NCI-H146 (cell line): ENCODE data around the gene CACNA1H.
"Not testable (repeated sequence)": the region's sequence is repeated elsewhere in the genome, so short reads cannot be mapped to it uniquely, and the experiment has no call there.

Experiments used
- DNase-seq: peaks from one replicate; lab custom pipeline; 2025; lab: John Stamatoyannopoulos, UW

CACNA1H gene

DNA sequence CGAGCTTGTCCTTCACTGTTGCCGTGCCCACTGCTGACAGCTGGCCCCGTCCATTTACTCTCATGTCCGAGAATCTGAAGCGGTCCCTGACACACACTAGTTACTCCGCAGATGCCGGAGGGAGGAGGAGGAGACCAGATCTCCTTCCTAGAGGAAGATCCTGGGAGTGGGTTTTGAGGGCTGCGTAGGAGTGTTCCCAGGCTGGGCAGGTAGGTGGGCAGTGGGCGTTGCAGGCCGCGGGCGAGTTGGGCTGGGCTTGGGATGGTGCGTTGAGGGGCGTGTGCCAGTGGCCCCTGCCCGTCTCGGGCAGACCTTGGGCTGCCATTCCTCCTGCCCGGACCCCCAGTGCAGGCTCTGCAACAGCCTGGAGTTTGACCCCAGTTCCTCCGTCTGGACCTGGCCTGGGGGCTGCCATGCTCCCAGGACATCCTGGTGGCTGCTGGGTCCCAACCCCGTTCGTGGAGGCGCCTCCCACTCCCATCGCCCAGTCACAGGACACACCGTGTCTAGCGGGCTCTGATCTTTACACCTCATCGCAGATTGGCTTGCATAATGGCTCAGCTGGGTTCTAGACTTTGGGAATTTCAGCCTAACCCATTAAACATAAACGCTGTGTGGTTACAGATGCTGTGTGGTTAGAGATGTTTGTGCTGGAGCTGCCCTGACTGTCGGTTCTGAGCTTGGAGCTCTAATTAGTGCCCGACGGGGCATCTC is 22.8 kb downstream of the CACNA1H start:
- DNase-seq = no peak

DNA sequence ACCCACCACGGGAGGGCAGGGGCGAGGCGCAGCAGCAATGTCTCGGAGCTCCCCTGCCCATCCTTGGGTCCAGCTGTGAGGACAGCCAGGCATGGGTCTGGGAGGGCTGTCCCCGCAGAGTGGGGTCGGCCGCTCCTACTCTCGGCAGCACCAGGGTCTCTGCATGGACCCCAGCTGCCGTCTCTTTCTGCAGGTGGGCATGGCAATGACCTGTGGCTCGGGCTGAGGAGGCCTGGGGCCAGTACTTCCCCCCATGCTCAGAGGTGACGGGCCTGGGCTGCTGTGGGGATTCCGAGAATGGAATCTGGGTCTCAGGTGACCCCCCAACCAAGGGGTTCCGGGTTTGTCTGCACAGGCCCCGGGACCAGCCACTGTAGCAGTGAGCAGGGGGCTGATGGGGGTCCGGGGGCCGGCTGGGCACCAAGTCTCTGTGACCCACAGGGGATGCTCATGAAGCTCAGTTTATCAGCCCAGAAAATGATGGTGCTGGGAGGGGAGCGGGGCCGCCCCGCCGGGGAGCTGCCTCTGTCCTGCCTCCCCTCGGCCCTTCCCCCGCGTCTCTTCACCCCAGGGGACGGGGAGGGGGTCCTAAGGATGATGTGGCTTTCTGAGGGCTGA is 23.5 kb downstream of the CACNA1H start:
- DNase-seq = no peak

DNA sequence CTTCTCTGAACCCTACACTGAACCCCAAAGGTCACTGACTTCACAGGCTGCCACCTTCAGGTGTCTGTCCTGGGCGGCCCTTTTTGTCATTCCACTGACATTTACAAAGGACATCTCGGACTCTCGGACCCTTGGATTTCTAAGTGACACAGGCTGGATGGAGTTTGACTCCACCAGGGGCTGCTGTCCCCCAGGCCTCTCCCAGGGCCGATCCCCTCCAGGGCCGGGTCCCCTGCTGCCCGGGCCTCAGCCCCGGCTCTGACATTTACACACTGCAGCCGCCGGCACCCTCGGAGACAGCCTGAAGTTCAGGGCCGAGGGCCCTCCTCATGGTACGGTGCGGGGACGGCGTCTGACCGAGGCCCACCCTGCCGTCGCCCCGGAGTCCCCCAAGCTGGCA is 24.1 kb downstream of the CACNA1H start:
- no peak for DNase-seq

DNA sequence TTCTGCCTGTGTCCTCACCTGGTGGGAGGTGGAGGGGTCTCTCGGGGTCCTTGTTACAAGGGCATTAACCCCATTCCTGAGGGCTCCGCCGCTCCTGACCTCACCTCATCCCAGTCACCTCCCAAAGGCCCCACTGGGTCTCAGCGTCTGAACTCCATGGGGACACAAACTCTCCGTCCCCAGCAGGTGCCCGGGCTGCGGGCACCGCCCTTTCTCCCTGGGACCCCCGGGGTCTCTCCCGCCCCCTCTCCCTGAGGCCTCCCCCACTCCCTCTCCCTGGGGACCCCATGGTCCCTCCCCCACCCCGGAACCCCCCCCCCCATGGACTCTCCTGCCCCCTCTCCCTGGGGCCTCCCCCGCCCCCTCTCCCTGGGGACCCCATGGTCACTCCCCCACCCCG is 24.8 kb downstream of the CACNA1H start:
- DNase-seq = no peak

DNA sequence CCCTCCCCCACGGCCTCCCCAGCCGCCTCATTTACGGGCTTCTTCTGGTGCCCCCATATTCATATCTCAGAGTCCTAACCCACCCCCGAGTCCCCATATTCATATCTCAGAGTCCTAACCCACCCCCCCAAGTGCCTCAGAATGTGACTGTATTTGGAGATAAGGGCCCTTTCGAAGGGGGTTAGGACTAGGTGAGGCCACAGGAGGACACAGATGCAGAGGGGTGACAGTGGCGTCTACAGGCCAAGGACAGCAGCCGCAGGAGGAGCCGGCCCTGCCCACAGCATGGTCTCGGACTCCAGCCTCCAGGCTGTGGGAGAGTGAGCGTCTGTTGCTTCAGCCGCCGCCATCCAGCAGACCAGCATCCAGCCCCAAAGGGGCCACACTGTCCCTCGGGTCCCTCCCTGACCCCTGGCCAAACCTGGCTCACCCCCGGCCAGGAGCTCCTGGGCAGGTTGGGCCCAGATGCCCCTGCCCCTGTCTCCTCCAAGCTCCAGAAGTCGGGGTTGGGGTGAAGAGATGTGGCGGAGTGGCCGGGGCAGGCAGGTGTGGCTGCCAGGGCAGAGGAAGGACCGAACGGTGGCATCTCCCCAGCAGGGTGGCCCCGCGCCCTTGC is 25.5 kb downstream of the CACNA1H start:
- DNase-seq = no peak

DNA sequence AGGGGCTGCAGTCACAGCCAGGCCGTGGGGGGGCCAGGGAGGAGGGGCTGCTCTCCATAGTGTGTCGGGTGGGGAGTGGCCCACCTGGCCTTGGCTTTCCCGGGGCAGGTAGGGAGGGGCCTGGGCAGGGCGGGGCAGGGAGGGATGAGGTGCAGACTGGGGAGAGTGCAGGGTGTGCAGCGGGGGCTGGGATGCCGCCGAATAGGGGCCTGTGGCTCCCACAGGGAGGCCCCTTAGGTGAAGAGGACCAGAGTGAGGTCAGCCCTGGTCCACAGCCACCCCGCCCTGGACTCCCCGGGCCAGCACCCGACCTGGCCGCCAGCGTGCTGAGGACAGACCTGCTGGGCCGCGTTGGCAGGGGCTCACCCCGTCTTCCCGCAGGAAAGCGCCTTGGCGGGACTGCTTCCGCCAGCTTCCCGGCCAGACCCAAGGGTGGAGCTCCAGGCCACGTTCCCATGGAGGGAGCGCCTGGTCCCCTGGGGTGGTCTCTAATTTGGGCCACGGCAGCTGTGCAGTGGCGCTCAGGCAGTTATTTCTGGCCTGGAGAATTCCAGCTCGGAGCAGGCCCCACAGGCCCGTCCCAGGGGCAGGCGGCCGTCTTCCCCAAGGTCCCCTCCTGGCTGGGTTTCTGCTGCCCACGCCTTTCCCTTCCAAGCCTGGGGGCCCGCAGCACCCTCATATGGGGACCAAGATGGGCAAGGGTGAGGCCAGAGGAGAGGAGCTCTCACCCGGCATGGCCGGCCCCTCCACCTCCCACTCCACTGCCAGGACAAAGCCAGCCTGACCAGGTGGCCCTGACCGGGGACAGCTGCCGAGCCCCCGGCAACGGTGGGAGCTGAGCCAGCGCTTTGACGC is 27.9 kb downstream of the CACNA1H start:
- no peak for DNase-seq

DNA sequence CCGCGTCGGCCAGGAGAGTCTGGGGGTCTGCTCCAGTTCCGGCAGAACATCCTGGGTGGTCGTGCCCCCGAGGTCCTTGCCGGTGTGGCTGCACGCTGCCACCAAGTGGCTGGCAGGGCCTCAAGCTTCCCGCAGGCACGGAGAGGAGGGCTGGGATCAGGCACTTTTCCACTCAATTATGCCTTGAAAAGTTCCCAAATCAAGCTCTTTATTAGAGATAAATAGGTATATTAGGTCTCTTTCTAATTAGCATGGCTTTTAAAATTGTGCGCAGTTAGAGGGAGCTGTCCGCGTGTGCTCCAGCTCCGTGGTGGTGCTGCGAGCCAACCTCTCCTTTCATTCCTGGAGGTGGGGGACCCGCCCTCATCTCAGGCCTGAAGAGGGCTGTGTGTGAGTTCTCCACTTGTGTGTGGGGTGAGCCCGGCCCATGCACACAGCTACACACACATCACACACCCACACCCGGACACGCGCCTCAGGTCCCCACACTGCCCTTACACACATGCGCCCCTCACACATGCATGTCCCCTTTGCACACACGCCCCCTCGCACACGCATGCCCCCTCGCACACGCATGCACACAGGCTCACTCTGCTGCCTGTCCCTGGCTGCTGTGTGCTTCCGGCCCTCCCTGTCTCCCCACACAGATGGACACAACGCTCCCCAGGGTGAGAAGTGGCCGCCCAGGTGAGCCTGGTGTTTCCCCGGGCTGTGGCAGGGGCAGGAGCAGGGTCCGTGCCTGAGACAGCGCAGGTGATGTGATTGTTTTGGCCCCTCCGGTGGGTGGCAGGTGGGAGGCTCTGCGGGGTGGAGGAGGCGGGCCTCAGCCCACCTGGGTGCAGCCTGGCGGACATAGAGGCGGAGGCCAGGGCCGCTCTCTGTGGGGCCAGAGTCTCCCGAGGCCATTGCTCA is 28.8 kb downstream of the CACNA1H start:
- DNase-seq = peak; percentile 40

DNA sequence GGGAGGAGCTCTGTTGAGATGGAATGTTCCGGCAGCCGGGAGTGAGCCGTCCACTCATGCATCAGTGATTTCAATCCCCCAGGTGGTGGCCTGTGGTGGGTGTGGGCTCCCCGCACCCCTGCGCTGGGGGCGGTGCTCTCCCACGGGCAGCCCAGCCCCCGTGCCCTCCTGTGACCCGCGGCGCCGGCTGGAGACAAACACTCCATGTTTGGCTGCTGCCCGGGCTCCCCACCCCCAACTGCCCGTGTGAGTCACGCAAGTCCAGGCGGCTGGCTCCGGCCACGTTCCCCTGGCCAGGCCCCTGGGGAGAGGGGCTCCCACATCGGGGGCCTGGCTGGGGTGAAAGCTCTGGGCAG is 29.4 kb downstream of the CACNA1H start:
- DNase-seq = peak; percentile 40

DNA sequence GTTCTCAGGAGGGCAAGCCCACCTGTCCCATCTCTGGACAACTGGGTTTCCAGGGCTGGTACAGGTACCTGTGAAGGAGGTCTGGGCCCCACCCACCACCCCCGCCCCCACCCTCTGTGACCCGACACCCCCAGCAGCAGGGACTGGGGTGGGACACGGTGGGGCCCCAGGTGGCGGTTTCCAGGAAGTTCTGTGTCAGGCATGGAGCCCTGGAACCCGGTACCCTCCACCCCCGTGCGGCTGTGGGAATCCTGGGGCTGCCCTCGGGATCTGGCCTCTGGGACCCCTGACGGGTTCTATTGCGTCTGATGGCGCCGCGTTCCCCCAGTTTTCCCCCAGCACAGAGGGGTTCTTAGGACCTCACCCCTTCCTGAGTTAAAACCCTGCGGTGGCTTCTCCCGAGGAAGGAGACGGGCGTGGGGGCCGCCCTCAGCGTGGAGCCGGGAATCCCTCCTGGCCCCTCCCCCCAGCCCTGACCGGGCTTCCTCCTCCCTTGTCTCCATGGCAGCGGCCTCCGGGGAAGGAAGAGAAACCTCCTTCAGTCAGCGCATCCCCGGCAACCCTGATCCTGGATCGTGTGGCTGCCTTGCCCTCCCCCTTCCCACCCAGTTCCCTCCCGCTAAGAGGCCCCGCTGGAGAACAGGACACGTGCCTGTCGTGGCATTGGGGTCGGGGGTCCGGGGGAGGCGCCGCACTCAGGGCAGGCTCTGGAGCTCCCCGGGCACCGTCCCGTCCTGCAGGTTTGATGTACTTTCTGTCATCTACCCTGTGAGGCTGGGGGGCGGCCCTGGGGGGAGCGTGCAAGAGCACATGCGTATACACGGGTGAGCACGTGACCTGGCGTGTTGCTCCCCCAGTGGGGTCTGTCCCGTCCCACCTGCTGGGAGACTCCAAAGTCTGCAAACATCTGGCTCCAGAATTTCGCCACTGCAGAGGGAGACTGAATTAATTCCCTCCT is 30.3 kb downstream of the CACNA1H start:
- peak; percentile 15 for DNase-seq

DNA sequence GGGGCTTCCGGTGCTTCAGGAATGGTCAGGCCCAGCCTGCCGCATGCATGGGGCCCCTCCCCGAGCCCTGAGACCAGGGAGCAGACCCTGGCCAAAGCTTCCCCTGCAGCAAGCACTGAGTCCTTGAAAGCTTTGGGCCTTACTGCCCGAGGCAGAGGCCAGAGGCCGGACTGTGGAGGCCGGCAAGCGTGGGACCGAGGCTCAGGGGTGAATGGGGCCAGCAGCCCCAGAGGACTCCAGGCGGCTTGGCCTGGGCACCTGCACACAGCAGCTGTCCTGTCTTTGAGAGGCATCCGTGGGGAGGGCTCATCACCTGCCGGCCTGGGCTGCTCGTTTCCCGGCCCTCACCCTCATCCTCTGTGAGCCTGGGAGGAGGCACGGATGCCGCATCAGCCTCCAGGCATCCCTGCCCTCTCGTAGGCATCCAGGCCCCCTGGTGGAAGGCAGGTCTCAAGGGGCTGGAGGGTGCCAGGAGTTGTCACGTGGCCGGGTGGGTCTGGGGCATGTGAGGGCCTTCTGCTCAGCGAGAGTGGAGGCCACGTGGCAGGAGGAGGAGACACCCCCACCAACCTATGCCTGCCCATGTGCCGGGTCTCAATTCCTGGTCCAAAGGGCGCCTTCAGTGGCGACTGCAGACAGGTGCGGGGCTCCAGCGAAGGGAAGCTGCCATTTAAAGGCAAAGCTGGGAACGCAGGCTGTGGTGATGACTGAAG is 31.4 kb downstream of the CACNA1H start:
- no peak for DNase-seq

DNA sequence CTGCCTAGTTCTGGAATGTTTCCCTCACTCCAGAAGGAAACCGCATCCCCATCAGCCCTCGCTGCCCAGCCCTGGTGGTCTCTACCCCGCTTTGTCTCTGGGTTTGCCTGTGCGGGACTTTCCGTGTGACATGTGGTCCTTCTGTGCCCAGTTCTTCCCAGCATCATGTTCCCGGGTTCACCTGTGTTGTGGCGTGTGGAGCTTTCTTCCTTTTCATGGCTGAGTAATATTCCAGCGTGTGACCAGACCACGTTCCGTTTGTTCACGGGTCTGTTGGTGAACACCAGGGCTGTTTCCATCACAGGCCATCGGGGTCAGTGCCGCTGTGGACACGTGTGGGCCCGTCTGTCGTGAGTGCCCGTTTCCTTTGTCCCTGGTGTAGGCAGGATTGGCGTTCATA is 32.1 kb downstream of the CACNA1H start:
- no peak for DNase-seq

DNA sequence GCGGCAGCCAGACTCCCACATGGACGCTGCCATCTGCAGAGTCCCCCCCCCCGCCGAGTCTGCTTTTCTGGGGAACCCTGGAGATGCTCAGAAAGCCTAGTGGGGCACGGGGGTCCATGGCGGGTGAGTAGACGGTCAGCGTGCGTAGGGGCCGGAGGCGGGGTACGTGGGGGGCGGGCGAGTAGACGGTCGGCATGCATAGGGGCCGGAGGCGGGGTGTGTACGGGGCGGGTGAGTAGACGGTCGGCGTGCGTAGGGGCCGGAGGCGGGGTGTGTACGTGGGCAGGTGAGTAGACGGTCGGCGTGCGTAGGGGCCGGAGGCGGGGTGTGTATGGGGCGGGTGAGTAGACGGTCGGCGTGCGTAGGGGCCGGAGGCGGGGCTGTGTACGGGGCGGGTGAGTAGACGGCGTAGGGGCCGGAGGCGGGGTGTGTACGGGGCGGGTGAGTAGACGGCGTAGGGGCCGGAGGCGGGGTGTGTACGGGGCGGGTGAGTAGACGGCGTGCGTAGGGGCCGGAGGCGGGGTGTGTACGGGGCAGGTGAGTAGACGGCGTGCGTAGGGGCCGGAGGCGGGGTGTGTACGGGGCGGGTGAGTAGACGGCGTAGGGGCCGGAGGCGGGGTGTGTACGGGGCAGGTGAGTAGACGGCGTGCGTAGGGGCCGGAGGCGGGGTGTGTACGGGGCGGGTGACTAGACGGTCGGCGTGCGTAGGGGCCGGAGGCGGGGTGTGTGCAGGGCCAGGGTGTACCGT is 32.7 kb downstream of the CACNA1H start:
- DNase-seq = not testable (repeated sequence)

DNA sequence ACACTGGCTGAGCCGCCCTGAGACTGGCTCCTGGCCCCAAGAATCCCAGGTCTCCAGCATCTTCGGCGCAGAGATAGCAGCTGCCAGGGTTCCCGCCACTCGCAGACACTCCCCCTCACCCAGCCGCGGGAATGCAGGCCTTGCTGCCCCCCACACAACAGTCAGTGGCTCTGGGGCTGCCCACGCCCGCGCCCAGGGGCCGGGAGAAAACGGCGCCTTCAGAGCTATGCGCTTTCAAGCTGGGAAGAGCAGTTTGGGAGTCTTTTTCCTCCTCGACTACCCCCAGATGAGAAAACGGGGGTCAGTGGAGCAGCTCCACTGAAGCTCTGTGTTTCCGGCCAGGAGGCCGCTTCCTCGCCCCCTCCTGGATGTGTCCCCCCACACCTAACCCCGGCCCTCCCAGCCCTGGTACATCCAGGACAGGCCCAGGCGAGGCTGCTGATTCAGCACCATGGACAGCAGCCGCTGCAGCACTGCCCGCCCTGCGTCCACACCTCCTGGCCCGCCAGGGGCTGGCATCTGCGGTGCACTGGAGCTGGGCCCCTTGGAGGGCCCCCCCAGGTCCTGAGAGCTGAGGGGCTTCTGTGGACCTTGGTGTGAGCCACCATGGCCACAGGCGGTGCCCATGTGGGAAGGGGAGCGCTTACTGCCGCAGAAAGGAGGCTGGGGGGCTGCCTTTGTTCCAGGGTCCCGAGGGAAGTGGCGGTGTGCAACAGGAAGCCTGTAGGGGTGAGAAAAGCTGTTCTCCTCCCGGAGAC is 35.7 kb downstream of the CACNA1H start:
- DNase-seq = no peak

DNA sequence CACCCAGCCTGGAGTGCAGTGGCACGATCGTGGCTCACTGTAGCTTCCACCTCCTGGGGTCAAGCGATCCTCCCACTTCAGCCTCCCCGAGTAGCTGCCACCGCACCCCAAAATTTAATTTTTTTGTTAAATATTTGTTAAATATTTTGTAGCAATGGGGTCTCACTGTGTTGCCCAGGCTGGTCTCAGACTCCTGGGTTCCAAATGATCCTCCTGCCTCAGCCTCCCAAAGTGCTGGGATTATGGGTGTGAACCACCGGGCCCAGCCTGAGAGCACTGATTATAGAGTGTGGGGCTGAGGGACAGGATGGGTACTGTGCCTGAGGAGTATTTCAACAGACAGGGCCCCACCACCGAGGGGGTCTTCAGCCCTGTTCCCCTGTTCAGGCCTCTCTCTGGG is 36.5 kb downstream of the CACNA1H start:
- no peak for DNase-seq

DNA sequence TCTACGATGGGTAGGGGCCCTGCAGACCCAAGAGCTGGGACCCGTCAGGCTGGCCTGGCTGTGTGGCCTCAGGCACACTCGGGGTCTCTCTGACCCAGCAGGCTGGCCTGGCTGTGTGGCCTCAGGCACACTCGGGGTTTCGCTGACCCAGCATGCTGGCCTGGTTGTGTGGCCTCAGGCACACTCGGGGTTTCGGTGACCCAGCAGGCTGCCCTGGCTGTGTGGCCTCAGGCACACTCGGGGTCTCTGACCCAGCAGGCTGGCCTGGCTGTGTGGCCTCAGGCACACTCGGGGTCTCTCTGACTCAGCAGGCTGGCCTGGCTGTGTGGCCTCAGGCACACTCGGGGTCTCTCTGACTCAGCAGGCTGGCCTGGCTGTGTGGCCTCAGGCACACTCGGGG is 37.9 kb downstream of the CACNA1H start:
- not testable (repeated sequence) for DNase-seq

DNA sequence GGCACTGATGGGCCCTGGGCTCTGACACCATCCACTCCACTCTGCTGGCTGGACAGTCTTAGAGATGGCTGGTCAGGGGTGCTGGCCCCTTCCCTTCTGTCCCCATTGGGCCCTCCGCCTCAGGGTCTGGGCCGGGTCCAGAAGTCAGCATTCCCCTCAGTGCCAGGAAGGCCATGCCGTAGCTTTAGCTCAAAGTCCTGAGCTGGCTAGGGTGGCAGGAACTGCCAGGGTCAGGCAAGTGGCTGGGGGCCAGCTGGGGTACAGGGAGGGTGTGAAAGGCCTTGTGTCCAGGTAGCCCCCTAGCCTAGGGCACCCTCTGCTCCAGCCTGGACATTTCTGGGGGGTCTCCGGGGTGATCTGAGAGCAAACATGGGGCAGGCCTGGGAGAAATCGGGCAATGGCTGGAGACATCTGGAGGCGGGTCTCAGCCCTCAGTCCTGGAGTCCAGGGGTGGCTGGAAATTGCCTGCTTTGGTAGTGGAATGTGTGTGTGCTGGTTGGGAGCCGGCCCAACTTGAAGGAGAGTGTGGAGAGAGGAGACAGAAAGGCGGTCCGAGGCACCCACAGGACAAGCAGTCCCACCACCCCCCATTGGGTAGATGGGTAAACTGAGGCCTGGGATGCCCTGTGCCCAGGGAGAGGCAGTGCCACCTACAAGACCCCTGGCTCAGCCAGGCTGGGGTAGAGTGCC is 39.6 kb downstream of the CACNA1H start:
- no peak for DNase-seq

DNA sequence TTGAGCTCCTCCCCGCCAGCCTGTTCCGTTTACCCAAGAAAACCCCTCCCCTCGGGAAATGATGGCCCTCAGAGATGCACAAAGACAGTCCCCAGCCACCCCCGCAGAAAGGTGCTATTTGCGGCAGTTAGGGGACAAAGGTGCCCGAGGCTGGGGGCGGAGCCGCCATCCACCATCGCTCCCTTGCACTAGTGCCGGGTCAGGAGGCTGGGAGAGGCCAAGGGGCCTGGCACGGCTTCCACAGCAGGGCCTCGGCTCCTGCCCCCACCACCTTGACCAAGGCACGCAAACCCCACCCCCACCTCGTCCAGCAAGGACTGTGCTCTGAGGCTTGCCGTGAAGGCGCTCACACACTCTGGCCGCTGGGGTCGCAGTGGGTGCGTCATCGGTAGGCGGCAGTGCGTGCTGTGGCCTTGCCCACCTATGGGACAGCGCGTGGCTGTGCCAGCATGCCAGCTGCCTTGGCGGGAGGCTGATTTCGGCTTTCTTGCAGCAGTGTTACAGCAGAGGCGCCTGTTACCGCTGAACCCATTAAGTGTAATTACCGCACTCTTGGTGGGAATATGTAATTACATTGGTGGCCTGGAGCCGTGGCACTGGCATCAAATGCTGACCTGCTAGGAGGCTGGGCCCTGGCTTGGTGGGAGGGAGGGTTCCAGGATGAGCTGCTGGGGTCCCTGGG is 40.4 kb downstream of the CACNA1H start:
- peak; percentile 66 for DNase-seq
